Nephron progenitor cell (in vitro differentiated cells): ENCODE data around the gene ATP6V1F.

ENCODE experiments used
- DNase-seq: peaks from one replicate; pipeline ENCODE4 v3.0.0; 2021
- H3K27ac Mint-ChIP-seq: 2 replicates; pipeline ENCODE4 v1.8.0; 2021; ENCODE audit warnings: mild to moderate bottlenecking, moderate library complexity, mixed read lengths
- H3K27me3 Mint-ChIP-seq: 2 replicates; pipeline ENCODE4 v1.8.0; 2021; ENCODE audit warnings: mild to moderate bottlenecking, low read depth, mixed read lengths; ENCODE audit not compliant: poor library complexity
- H3K36me3 Mint-ChIP-seq: 2 replicates; pipeline ENCODE4 v1.8.0; 2021; ENCODE audit warnings: low read depth, mixed read lengths
- H3K4me1 Mint-ChIP-seq: 2 replicates; pipeline ENCODE4 v1.8.0; 2021; ENCODE audit warnings: mixed read lengths
- H3K4me3 Mint-ChIP-seq: 2 replicates; pipeline ENCODE4 v1.8.0; 2021; ENCODE audit warnings: mild to moderate bottlenecking, moderate library complexity, mixed read lengths
- H3K9me3 Mint-ChIP-seq: 2 replicates; pipeline ENCODE4 v1.8.0; 2021; ENCODE audit warnings: mild to moderate bottlenecking, moderate library complexity, mixed read lengths
- CTCF ChIP-seq: fragments of 200-600 bp; sonication (generic); IDR thresholded peaks from 2 replicates; pipeline ENCODE4 v1.5.0; 2021; ENCODE audit warnings: antibody characterized with exemption

The ATP6V1F gene

GRCh38 chr7:128841921-128842673, 20.6 kb upstream of the ATP6V1F start:
- TF ChIP-seq CTCF = peak; percentile 91
- H3K9me3 Mint-ChIP-seq = no peaks in the 10 kb centered on the region
- no peak overlapping the region for H3K27ac Mint-ChIP-seq
- H3K4me1 Mint-ChIP-seq = no peaks in the 10 kb centered on the region
- peak; percentile 65 for DNase-seq
- H3K27me3 Mint-ChIP-seq = no peaks in the 10 kb centered on the region
- peaks cover 23% of the 10 kb centered on the region for H3K36me3 Mint-ChIP-seq
- H3K4me3 Mint-ChIP-seq = no peak overlapping the region

- H3K4me1 Mint-ChIP-seq = no peaks in the 10 kb centered on the region
- TF ChIP-seq CTCF = no peak
- no peak for DNase-seq
- no peak overlapping the region for H3K4me3 Mint-ChIP-seq
- no peak overlapping the region for H3K27ac Mint-ChIP-seq
- H3K27me3 Mint-ChIP-seq = no peaks in the 10 kb centered on the region
- H3K9me3 Mint-ChIP-seq = no peaks in the 10 kb centered on the region
- peaks cover 23% of the 10 kb centered on the region for H3K36me3 Mint-ChIP-seq
Observed at GRCh38 chr7:128842674-128843641, 19.7 kb upstream of the ATP6V1F start.

GRCh38 chr7:128843938-128844621, 18.6 kb upstream of the ATP6V1F start:
- no peak for TF ChIP-seq CTCF
- H3K4me3 Mint-ChIP-seq = no peak overlapping the region
- H3K4me1 Mint-ChIP-seq = no peaks in the 10 kb centered on the region
- H3K27ac Mint-ChIP-seq = no peak overlapping the region
- H3K36me3 Mint-ChIP-seq = peaks cover 21% of the 10 kb centered on the region
- no peaks in the 10 kb centered on the region for H3K9me3 Mint-ChIP-seq
- H3K27me3 Mint-ChIP-seq = no peaks in the 10 kb centered on the region
- no peak for DNase-seq

GRCh38 chr7:128844777-128845311, 17.8 kb upstream of the ATP6V1F start:
- DNase-seq = no peak
- peaks cover 17% of the 10 kb centered on the region for H3K36me3 Mint-ChIP-seq
- no peak overlapping the region for H3K27ac Mint-ChIP-seq
- no peaks in the 10 kb centered on the region for H3K4me1 Mint-ChIP-seq
- no peaks in the 10 kb centered on the region for H3K9me3 Mint-ChIP-seq
- H3K4me3 Mint-ChIP-seq = no peak overlapping the region
- no peak for TF ChIP-seq CTCF
- no peaks in the 10 kb centered on the region for H3K27me3 Mint-ChIP-seq

- DNase-seq = no peak
- Mint-ChIP-seq H3K36me3 (peaks cover 17% of the 10 kb centered on the region), H3K27me3 (no peaks in the 10 kb centered on the region), H3K4me3 (no peak overlapping the region), H3K4me1 (no peaks in the 10 kb centered on the region), H3K9me3 (no peaks in the 10 kb centered on the region), H3K27ac (no peak overlapping the region)
- no peak for TF ChIP-seq CTCF
Observed at GRCh38 chr7:128845475-128845874, 17.2 kb upstream of the ATP6V1F start.
